Measurements from ENCODE around the gene S1PR5. TPM values are rescaled to one million over a fixed set of nuclear protein-coding genes. Genes with fewer than 3 reads are reported as not detected.

The S1PR5 gene
- total and polyA plus RNA-seq, 9 of the 15 experiments (the other 6 are each of a cell fraction or from before 2014, with no cell fraction given), result 0.03 to 0.54 (median 0.35) TPM; not detected in 4

DNA sequence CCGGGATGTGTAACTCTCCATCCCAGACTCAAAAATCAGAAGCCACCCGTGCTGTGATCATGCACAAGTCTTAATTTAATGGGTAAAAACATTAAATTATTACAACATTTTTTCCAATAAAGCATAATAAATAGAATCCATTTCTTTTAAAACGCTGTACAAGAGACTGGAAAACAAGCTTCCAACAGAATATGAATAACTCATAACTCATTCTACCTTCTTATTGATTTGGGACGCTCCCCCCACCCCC lies 49.1 kb upstream of the S1PR5 start:
- intact Hi-C loops (cut with micrococcal nuclease), result loop anchor here (5.0 kb wide), 2 partner anchors 86 to 89 kb away; partner anchors contain the start of gene ILF3
- in situ Hi-C loops (cut with MboI), result no loop called here
- POLR2A ChIA-PET, result interaction anchor here (0.7 to 2.1 kb wide), 5 partner anchors 11 to 68 kb away, joined by 3 to 14 read pairs (median 3); no protein-coding TSS in a partner anchor

More for the DNA sequence above, 49.1 kb upstream of the S1PR5 start:
- no peaks in the 10 kb centered on the region for H3K9me3 ChIP-seq (replicated peaks; ENCODE audit: control insufficient read depth, insufficient read depth, low read depth, low read length)
- FAIRE-seq (no peak), ATAC-seq (no peak), DNase-seq (ENCODE audit: extremely low read depth in 1 of 4, low spot score in 3 of 4) (no peak)
- H3K79me2 ChIP-seq (ENCODE audit: control insufficient read depth, insufficient read depth, low read length), result peaks cover 28% of the 10 kb centered on the region
- H3K4me2 ChIP-seq (ENCODE audit: insufficient read depth, low read length), result peak overlapping the region; percentile 79
- peak overlapping the region; percentile 14 for H3K27ac ChIP-seq (ENCODE audit: extremely low read depth, low read depth, low read length)
- no TSS peak for BruUV-seq (replicated peaks)
- WGBS (ENCODE audit: insufficient coverage, low coverage, missing lambda C conversion rate), result 4% methylated on average over 4 of the region's 4 CpGs
- TF ChIP-seq RCOR1 (IDR thresholded peaks at IDR 0.05; ENCODE audit: borderline replicate concordance in 1 of 2, low read depth in 2 of 2, low read length in 2 of 2) (no peak), ZNF766 (CRISPR knock-in tag; conservative IDR thresholded peaks at IDR 0.05) (0 out of 2 replicates have a peak, but pooled peaks have one; percentile 5), FOSL1 (tag; conservative IDR thresholded peaks at IDR 0.05) (no peak), ETV1 (tag; conservative IDR thresholded peaks at IDR 0.05; ENCODE audit: low read depth) (no peak), MIER1 (IDR thresholded peaks at IDR 0.05; ENCODE audit: low read depth) (0 out of 2 replicates have a peak, but pooled peaks have one; percentile 52), MTA3 (IDR thresholded peaks at IDR 0.05; ENCODE audit: borderline replicate concordance) (no peak)
- TF ChIP-seq, protein P1, sequence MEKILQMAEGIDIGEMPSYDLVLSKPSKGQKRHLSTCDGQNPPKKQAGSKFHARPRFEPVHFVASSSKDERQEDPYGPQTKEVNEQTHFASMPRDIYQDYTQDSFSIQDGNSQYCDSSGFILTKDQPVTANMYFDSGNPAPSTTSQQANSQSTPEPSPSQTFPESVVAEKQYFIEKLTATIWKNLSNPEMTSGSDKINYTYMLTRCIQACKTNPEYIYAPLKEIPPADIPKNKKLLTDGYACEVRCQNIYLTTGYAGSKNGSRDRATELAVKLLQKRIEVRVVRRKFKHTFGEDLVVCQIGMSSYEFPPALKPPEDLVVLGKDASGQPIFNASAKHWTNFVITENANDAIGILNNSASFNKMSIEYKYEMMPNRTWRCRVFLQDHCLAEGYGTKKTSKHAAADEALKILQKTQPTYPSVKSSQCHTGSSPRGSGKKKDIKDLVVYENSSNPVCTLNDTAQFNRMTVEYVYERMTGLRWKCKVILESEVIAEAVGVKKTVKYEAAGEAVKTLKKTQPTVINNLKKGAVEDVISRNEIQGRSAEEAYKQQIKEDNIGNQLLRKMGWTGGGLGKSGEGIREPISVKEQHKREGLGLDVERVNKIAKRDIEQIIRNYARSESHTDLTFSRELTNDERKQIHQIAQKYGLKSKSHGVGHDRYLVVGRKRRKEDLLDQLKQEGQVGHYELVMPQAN (IDR thresholded peaks at IDR 0.05; ENCODE audit: borderline replicate concordance), result 0 out of 2 replicates have a peak, but pooled peaks have one; percentile 1
- peak overlapping the region; percentile 9 to 79; a peak in 3 of 4 replicates for H3K9ac ChIP-seq (ENCODE audit: insufficient read depth in 1 of 2, low read depth in 2 of 2, low read length in 2 of 2)
- CTCF ChIA-PET (ENCODE audit: low intra/inter-chr PET ratio), result interaction anchor here (2.1 kb wide), 1 partner anchor 25 kb away, joined by 4 read pairs; no protein-coding TSS in a partner anchor
- peaks cover 22% of the 10 kb centered on the region; the same call in 2 of the 3 replicates for H3K36me3 ChIP-seq (ENCODE audit: control insufficient read depth, insufficient read depth, low read length)
- no peaks in the 10 kb centered on the region for H4K20me1 ChIP-seq (replicated peaks; ENCODE audit: control insufficient read depth, insufficient read depth, low read length)
- peaks cover 29 to 49% of the 10 kb centered on the region in 2 experiments for H3K4me1 ChIP-seq (replicated peaks in 1 of 2; ENCODE audit: control insufficient read depth in 2 of 2, insufficient read depth in 2 of 2, low read length in 2 of 2)
- H3K27me3 ChIP-seq (ENCODE audit: control insufficient read depth in 2 of 2, insufficient read depth in 2 of 2, low read length in 2 of 2), result no peaks in the 10 kb centered on the region
- peak overlapping the region; percentile 83 for H3K4me3 ChIP-seq
- H2AFZ ChIP-seq (ENCODE audit: low read depth, low read length), result 0 out of 2 replicates have a peak overlapping the region, but pooled peaks have one; percentile 15
- no peaks in the 10 kb centered on the region for H3K9me1 ChIP-seq (ENCODE audit: control insufficient read depth, insufficient read depth, low read length)

All from K562 (cell line).